Skeletal muscle tissue (tissue), 4 donors: Measurements from ENCODE around the gene LAMA1. TPM values are rescaled to one million over a fixed set of nuclear protein-coding genes. Genes with fewer than 3 reads are reported as not detected.
"Not testable (repeated sequence)": the region's sequence is repeated elsewhere in the genome, so short reads cannot be mapped to it uniquely, and the experiment has no call there.

Experiments used
- H3K27ac ChIP-seq: one replicate; pipeline ENCODE4 v1.7.0; 2013; ENCODE audit warnings: mild to moderate bottlenecking, low read depth, low read length, inconsistent platforms
- H3K27me3 ChIP-seq, 3 donors: one replicate each; pipeline ENCODE4 v1.7.0; 2013; ENCODE audit warnings: low read length in 3 of 3; ENCODE audit not compliant: control insufficient read depth in 3 of 3, insufficient read depth in 3 of 3
- H3K36me3 ChIP-seq, 3 donors: one replicate each; pipeline ENCODE4 v1.7.0; 2013; ENCODE audit warnings: low read length in 3 of 3; ENCODE audit not compliant: control insufficient read depth in 3 of 3, insufficient read depth in 3 of 3
- H3K4me1 ChIP-seq, 3 donors: one replicate each; pipeline ENCODE4 v1.7.0; 2013; ENCODE audit warnings: low read length in 3 of 3, mild to moderate bottlenecking in 3 of 3; ENCODE audit not compliant: control insufficient read depth in 3 of 3, insufficient read depth in 3 of 3
- H3K4me3 ChIP-seq, 3 donors: one replicate each; pipeline ENCODE4 v1.7.0; 2013; ENCODE audit warnings: low read length in 3 of 3
- H3K9ac ChIP-seq, 3 donors: one replicate each; pipeline ENCODE4 v1.7.0; 2013; ENCODE audit warnings: low read length in 3 of 3, mild to moderate bottlenecking in 3 of 3, moderate library complexity in 2 of 3, low read depth in 1 of 3
- H3K9me3 ChIP-seq, 3 donors: one replicate each; pipeline ENCODE4 v1.7.0; 2013; ENCODE audit warnings: low read length in 3 of 3; ENCODE audit not compliant: control insufficient read depth in 3 of 3
- total RNA-seq: library from RNA; depleted of rRNA; stranded (reverse); fragments of >200 nt; gene quantifications from one replicate; pipeline ENCODE4 v1.2.3, GENCODE V29; 2014
- donor health status: Osteomylitis.

Gene LAMA1
- total RNA-seq, 1 donor from 2014 or later, result 4.2 TPM

GRCh38 chr18:6947338-6948030 lies 170.1 kb downstream of the LAMA1 start:
- Histone ChIP-seq H3K27ac (no peak overlapping the region), H3K9me3 (no peaks in the 10 kb centered on the region), H3K27me3 (peaks cover 0 to 11% (median 0%) of the 10 kb centered on the region in 3 donors), H3K4me3 (no peak overlapping the region), H3K9ac (no peak overlapping the region), H3K4me1 (no peaks in the 10 kb centered on the region), H3K36me3 (no peaks in the 10 kb centered on the region)

DNA sequence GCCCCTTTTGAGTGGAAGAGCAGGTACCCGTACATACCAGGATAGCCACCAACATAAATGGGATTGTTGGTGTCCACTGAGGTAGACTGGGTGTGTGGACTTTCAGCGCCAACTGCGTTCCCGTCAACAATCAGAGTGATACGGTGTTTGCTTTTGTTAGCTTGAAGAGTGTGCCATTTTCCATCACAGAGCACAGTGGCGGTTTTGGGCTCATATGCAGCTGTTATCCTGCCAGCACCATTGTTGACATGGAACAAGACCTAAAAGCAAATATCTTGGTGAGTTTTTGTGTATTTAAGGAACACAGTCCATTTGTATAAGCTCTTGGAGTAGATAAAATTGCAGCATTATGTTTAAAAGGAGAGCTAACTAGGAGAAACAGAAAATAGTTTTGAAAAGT lies 174.5 kb downstream of the LAMA1 start:
- Histone ChIP-seq H3K9ac (no peak overlapping the region), H3K27ac (no peak overlapping the region), H3K9me3 (no peaks in the 10 kb centered on the region), H3K4me1 (no peaks in the 10 kb centered on the region), H3K27me3 (peaks cover 0 to 15% (median 0%) of the 10 kb centered on the region in 3 donors), H3K36me3 (no peaks in the 10 kb centered on the region), H3K4me3 (no peak overlapping the region)

GRCh38 chr18:6942742-6943141 lies 174.9 kb downstream of the LAMA1 start:
- Histone ChIP-seq H3K9me3 (no peaks in the 10 kb centered on the region), H3K36me3 (no peaks in the 10 kb centered on the region), H3K4me1 (no peaks in the 10 kb centered on the region), H3K9ac (no peak overlapping the region), H3K27ac (no peak overlapping the region), H3K27me3 (peaks cover 0 to 18% (median 1%) of the 10 kb centered on the region in 3 donors), H3K4me3 (no peak overlapping the region)

GRCh38 chr18:6941996-6942395 lies 175.6 kb downstream of the LAMA1 start:
- Histone ChIP-seq H3K9ac (no peak overlapping the region), H3K27me3 (peaks cover 0 to 16% (median 2%) of the 10 kb centered on the region in 3 donors)

DNA sequence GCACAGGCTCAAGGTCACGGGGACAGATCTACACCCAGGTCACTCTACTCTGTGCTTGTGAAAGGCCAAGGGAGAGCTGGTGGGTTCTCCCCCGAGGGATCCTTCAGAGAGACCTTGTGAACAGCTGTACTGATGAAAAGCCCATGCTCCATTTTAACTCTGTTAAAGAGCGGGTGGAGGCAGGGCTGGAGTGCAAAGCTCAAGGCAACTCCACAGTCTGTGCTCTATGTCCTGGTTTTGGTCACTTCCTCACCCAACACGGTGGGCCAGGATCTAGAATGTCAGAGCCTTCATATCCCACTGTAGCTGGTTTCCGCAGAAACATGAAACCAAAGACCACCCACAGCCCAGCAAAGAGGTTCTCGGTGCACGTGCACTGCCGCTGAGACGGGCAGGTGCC lies 177.1 kb downstream of the LAMA1 start:
- Histone ChIP-seq H3K27ac (no peak overlapping the region), H3K27me3 (peaks cover 0 to 11% (median 2%) of the 10 kb centered on the region in 3 donors), H3K9me3 (no peaks in the 10 kb centered on the region), H3K4me1 (no peaks in the 10 kb centered on the region), H3K4me3 (no peak overlapping the region), H3K9ac (no peak overlapping the region), H3K36me3 (no peaks in the 10 kb centered on the region)

More at GRCh38 chr18:6941996-6942395, 175.6 kb downstream of the LAMA1 start:
- Histone ChIP-seq H3K36me3 (no peaks in the 10 kb centered on the region), H3K4me1 (no peaks in the 10 kb centered on the region), H3K4me3 (no peak overlapping the region), H3K9me3 (no peaks in the 10 kb centered on the region), H3K27ac (no peak overlapping the region)

DNA sequence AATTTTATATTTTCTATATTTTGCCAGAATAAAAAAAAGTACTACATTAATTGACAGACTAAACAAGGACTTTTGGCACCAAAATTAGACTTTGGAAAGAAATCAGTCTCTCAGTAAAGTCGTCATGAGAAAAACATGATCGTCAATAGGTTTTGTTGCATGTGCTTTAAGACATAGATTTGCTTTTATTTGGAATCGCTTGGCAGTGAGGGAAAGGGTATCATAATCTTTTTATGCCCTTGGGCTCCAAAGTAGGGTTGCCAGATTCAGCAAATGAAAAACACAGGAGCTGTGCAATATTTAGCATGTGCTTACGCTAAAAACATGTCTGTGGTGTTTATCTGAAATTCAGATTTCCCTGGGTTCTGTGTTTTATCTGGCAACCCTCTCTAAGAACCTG lies 177.6 kb downstream of the LAMA1 start:
- Histone ChIP-seq H3K9ac (no peak overlapping the region), H3K4me3 (no peak overlapping the region), H3K4me1 (no peaks in the 10 kb centered on the region), H3K36me3 (no peaks in the 10 kb centered on the region), H3K27ac (no peak overlapping the region), H3K9me3 (no peaks in the 10 kb centered on the region), H3K27me3 (peaks cover 0 to 11% (median 2%) of the 10 kb centered on the region in 3 donors)

GRCh38 chr18:6938403-6938802 lies 179.2 kb downstream of the LAMA1 start:
- not testable (repeated sequence) for H3K27ac ChIP-seq

DNA sequence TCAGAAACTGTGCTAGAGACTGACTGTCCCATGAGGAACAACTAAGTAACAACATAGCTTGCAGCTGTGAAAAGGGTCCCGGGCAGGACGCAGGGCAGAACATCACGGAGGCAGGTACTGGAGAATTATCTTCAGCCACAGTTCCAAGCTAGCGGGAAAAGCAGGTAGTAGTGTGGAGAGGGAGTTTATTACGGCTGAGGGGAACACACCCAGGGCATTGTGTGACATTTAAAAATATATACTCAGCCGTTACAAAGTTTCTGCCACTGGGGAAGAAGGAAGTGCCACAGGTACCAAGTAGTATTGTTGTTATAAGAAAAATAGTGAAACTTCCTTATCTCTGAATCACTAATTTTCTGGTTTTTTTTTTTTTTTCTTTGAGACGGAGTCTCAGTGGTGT lies 179.6 kb downstream of the LAMA1 start:
- Histone ChIP-seq H3K9ac (no peak overlapping the region), H3K27me3 (peaks cover 0 to 11% (median 2%) of the 10 kb centered on the region in 3 donors), H3K4me1 (no peaks in the 10 kb centered on the region), H3K27ac (no peak overlapping the region), H3K36me3 (no peaks in the 10 kb centered on the region), H3K9me3 (no peaks in the 10 kb centered on the region), H3K4me3 (no peak overlapping the region)

More at GRCh38 chr18:6938403-6938802, 179.2 kb downstream of the LAMA1 start:
- H3K4me1 ChIP-seq, H3K9me3 ChIP-seq, H3K4me3 ChIP-seq, H3K9ac ChIP-seq, H3K36me3 ChIP-seq: not testable (repeated sequence)
- H3K27me3 ChIP-seq, result peaks cover 0 to 11% (median 2%) of the 10 kb centered on the region in 3 donors

DNA sequence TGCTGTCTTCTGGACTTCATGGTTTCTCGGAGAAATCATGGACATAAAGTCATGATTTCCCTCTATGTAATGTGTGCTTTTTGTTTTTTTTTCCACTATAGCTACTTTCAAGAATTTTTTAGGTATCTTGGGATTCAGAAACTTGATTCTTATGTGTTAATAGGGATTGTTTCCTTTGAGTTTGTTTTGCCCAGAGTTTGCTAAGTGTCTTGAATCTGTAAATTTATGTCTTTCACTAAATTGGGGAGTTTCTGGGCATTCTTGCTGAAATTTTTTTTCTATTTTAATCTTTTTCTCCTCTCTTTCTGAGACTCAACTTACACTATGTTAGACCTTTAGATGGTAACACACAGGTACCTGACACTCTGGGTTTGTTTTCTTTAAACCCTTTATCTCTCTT lies 182.7 kb downstream of the LAMA1 start:
- Histone ChIP-seq H3K27me3 (peaks cover 0 to 6% (median 2%) of the 10 kb centered on the region in 3 donors), H3K4me3 (no peak overlapping the region), H3K4me1 (no peaks in the 10 kb centered on the region), H3K9me3 (no peaks in the 10 kb centered on the region), H3K36me3 (no peaks in the 10 kb centered on the region), H3K9ac (no peak overlapping the region), H3K27ac (no peak overlapping the region)

DNA sequence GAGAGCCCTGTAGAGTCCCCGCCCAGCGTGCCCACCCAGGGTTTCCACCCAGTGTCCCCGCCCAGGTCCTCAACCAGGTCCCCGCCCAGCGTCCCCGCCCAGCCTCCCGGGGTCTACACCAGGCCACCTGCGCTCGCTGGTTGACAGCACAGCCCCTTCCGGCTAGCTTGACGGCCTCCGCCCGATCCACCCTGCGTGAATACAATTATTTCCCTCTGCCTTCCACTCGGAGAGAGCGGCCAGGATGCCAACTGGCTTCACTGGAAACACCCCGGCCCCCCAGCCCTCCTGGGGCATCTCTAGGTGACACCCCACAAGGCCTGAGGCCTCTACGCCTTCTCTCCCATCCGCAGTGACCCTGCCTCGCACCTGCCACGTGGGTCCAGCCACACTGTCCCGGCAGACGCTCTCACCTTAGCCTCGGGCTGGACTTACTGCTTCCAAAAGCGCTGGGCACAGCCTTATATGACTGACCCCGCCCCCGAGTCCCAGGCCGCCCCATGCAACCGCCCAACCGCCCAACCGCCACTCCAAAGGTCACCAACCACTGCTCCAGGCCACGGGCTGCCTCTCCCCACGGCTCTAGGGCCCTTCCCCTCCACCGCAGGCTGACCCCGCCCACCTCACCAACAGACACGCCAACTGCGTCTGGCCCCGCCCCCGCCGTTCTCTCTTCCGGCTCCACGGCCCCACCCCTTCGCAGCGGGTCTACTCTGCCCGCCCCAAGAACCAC lies 188.1 kb downstream of the LAMA1 start:
- Histone ChIP-seq H3K36me3 (no peaks in the 10 kb centered on the region), H3K27ac (no peak overlapping the region), H3K9ac (no peak overlapping the region), H3K9me3 (no peaks in the 10 kb centered on the region), H3K4me3 (no peak overlapping the region), H3K4me1 (no peaks in the 10 kb centered on the region), H3K27me3 (no peaks in the 10 kb centered on the region)
